KG1 (cell line): ENCODE measurements around the gene FNBP1.

Experiments used
- DNase-seq: peaks from one replicate; lab custom pipeline; 2025; lab: John Stamatoyannopoulos, UW

FNBP1 gene

GRCh38 chr9:129889941-129890717 is 152.9 kb downstream of the FNBP1 start:
- DNase-seq = peak; percentile 20

GRCh38 chr9:129889122-129889940 is 153.7 kb downstream of the FNBP1 start:
- no peak for DNase-seq

- DNase-seq = peak; percentile 98
These were observed 154.5 kb downstream of the FNBP1 start for GRCh38 chr9:129888293-129889121.

GRCh38 chr9:129887334-129888292 is 155.4 kb downstream of the FNBP1 start:
- DNase-seq = peak; percentile 65

- peak; percentile 45 for DNase-seq
These were observed 156.5 kb downstream of the FNBP1 start for GRCh38 chr9:129886226-129887174.

- peak; percentile 82 for DNase-seq
These were observed 157.3 kb downstream of the FNBP1 start for GRCh38 chr9:129885670-129886106.

- DNase-seq = peak; percentile 51
These were observed 157.8 kb downstream of the FNBP1 start for GRCh38 chr9:129885018-129885669.

- peak; percentile 89 for DNase-seq
These were observed 158.6 kb downstream of the FNBP1 start for GRCh38 chr9:129884220-129885017.

- no peak for DNase-seq
These were observed 161.3 kb downstream of the FNBP1 start for GRCh38 chr9:129881547-129882324.

GRCh38 chr9:129880654-129881546 is 162.1 kb downstream of the FNBP1 start:
- DNase-seq = no peak

- no peak for DNase-seq
These were observed 162.9 kb downstream of the FNBP1 start for GRCh38 chr9:129879991-129880653.

GRCh38 chr9:129879103-129879699 is 163.8 kb downstream of the FNBP1 start:
- DNase-seq = no peak

GRCh38 chr9:129878291-129878690 is 164.7 kb downstream of the FNBP1 start:
- no peak for DNase-seq

GRCh38 chr9:129876815-129877214 is 166.2 kb downstream of the FNBP1 start:
- no peak for DNase-seq

- no peak for DNase-seq
These were observed 167.1 kb downstream of the FNBP1 start for GRCh38 chr9:129875687-129876395.
